GM13976 (cell line): ENCODE measurements around the gene FRAT1.

Experiments used
- DNase-seq: peaks from one replicate; pipeline ENCODE4 v3.0.0; 2012; ENCODE audit warnings: low spot score
- CTCF ChIP-seq: IDR thresholded peaks from 2 replicates; pipeline ENCODE4 v1.5.1; 2012; ENCODE audit warnings: borderline replicate concordance, mild to moderate bottlenecking; ENCODE audit not compliant: insufficient read depth; ENCODE audit errors: extremely low read depth, missing control alignments, control extremely low read depth
- in situ Hi-C: fragments of 300-500 bp; cut with MboI; formaldehyde crosslinking; loops from one replicate; pipeline ENCODE4 v1.12.0; 2022; ENCODE audit warnings: low sequenced_read_pairs, mixed read lengths, inconsistent platforms; ENCODE audit not compliant: unreplicated experiment

Gene FRAT1

GRCh38 chr10:97366572-97366971 lies 47.5 kb downstream of the FRAT1 start:
- no peak for DNase-seq
- in situ Hi-C loops: no loop called here
- no peak for TF ChIP-seq CTCF

- in situ Hi-C loops: no loop called here
- TF ChIP-seq CTCF: no peak
- no peak for DNase-seq
These were observed 48.1 kb downstream of the FRAT1 start for GRCh38 chr10:97367126-97367649.
